Daoy (cell line): Measurements from ENCODE around the gene STAU1. TPM values are rescaled to one million over a fixed set of nuclear protein-coding genes. Genes with fewer than 3 reads are reported as not detected.
"Not testable (repeated sequence)": the region's sequence is repeated elsewhere in the genome, so short reads cannot be mapped to it uniquely, and the experiment has no call there.

Experiments used
- DNase-seq: peaks from one replicate; pipeline ENCODE4 v3.0.0-alpha.2; 2015; ENCODE audit warnings: low read depth
- total RNA-seq: library from RNA; depleted of rRNA; stranded (reverse); fragments of >200 nt; shearing (Covaris generic); gene quantifications from 2 replicates; pipeline ENCODE4 v1.2.3, GENCODE V29; 2014

Gene STAU1
- total RNA-seq, 1 experiment from 2014 or later: 31.8 TPM

- no peak for DNase-seq
Measured at GRCh38 chr20:49118307-49118706, 69.8 kb downstream of the STAU1 start.

GRCh38 chr20:49115564-49115963 lies 72.6 kb downstream of the STAU1 start:
- no peak for DNase-seq

DNA sequence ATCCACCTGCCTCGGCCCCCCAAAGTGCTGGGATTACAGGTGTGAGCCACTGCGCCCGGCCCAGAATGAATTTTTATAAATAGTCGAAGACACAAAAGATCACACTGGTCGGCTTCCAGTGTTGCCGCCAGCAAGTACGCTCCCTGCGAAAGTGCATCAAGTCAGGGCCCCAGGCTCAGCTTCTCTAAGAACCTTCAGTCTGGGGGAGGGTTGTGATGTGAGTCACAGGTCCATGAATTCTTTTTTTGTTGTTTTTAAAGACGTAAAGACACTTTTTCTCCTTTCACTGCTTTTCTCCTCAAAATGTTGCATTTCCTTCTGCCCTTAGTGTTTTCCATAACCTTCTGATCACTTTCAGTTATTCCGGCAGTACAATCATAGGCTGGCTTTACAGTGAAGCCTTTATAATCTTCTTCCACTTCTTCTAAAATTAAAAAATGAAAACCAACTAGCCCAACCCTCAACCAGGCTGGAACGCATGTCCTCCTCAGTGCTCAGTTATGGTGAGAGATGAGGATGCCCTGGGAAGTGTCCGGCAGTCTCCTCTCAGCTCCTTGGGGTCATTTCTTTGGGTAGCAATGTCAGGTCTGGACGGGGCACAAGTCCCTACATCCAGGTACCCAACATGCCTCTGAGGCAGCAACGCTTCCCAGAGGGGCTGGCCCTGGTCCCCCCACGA lies 75.4 kb downstream of the STAU1 start:
- DNase-seq: no peak

GRCh38 chr20:49110767-49111694 lies 77.1 kb downstream of the STAU1 start:
- no peak for DNase-seq

- DNase-seq: no peak
Measured at GRCh38 chr20:49106328-49106727, 81.8 kb downstream of the STAU1 start.

DNA sequence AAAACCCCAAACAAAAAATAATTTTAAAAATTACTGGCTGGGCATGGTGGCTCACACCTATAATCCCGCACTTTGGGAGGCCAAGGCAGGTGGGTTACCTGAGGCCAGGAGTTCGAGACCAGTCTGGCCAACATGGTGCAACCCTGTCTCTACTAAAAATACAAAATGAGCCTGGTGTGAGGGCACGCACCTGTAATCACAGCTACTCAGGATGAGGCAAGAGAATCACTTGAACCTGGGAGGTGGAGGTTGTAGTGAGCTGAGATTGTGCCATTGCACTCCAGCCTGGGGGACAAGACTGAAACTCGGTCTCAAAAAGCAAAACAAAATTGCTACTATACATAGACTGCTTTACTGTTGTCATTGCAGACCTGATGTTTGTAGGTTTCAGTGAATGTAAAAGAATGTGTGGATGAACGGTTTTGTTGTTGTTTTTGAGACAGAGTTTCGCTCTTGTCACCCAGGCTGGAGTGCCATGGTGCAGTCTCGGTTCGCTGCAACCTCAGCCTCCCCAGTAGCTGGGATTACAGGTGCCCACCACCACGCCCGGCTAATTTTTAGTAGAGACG lies 83.1 kb downstream of the STAU1 start:
- DNase-seq: not testable (repeated sequence)

- no peak for DNase-seq
Measured at GRCh38 chr20:49104365-49104648, 83.8 kb downstream of the STAU1 start.

- DNase-seq: no peak
Measured at GRCh38 chr20:49103647-49104364, 84.3 kb downstream of the STAU1 start.

DNA sequence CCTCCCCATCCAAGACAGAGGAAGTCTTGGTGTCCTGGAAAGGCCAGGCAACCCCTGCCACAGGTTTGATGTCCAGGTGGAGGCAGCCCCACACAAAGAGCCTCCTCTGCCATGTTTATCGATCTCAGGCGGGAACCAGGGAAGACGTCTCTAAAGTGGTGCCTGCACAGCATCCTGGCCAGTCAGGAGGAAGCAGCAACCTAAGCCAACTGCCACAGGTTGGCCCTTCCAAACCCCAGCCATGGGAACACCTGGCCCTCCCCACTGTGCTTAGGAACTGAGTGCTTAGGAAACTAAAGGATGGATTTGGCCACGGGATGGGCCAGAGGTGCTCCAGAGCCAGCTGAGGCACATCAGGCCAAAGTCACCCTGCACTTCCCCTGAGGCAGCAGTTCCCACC lies 85.1 kb downstream of the STAU1 start:
- DNase-seq: no peak

DNA sequence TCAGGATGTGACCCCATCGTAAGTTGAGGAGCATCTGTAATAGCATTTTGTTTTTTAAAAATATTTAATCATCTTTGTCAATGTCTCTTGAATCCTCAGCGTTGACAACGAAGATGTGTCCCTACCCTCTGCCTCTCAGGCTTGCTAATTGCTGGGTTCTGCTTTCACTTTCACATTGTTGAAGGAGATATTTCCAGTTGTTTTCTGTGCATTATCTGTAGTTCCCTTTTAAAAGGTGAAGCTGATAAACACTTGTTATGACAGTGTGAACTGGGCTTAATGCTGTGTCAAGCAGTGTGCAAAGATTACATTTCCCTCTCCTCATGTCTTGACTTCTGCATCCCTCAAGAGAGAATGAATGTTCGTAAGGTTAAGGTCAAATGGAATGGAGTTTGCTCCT lies 87.2 kb downstream of the STAU1 start:
- no peak for DNase-seq

DNA sequence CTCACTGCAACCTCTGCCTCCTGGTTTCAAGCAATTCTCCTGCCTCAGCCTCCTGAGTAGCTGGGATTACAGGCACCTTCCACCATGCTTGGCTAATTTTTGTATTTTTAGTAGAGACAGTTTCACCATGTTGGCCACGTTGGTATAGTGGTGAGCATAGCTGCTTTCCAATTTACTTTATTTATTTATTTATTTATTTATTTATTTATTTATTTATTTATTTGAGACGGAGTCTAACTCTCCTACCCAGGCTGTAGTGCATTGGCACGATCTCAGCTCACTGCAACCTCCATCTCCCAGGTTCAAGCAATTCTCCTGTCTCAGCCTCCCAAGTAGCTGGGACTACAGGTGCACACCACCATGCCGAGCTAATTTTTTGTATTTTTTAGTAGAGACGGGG lies 87.8 kb downstream of the STAU1 start:
- not testable (repeated sequence) for DNase-seq

- DNase-seq: no peak
Measured at GRCh38 chr20:49099011-49099410, 89.1 kb downstream of the STAU1 start.

DNA sequence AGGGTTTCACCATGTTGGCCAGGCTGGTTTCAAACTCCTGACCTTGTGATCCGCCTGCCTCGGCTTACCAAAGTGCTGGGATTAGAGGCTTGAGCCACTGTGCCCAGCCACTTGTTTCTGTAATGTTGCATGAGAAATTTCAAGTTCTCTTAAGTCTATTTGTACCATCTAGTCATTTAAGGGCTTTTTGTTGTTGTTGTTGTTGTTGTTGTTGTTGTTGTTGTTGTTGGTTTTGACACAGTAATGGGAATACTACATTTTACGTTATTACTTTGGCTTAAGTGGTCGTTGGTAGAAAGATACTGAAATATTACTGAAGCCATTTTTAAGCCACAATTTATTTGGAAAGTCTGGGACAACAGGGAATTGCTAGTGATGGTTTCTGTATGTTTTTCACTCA lies 90.0 kb downstream of the STAU1 start:
- no peak for DNase-seq

DNA sequence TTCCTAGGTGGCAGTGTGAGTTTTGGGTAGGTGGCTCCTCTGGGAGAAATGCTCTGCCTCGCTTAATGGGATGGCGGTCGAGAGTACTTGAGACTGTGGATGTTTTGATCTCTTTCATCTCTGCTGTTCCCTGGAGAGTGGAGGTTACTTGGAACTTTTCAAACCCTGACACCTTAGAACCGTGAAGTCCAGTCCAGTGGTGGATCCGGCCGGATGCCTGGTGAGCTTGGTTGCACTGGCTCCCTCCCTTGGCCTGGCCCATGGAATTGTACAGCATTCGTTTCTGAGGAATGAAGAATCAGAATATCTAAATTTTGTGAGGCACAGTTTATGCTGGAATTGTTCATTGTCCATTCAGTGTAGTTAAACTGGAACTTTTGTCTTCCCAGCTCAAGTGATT lies 91.0 kb downstream of the STAU1 start:
- DNase-seq: no peak

GRCh38 chr20:49096203-49096730 lies 91.9 kb downstream of the STAU1 start:
- no peak for DNase-seq

GRCh38 chr20:49091762-49092161 lies 96.4 kb downstream of the STAU1 start:
- no peak for DNase-seq

- DNase-seq: no peak
Measured at GRCh38 chr20:49091104-49091503, 97.0 kb downstream of the STAU1 start.

GRCh38 chr20:49082295-49082694 lies 105.8 kb downstream of the STAU1 start:
- DNase-seq: not testable (repeated sequence)

GRCh38 chr20:49078310-49078709 lies 109.8 kb downstream of the STAU1 start:
- DNase-seq: no peak

DNA sequence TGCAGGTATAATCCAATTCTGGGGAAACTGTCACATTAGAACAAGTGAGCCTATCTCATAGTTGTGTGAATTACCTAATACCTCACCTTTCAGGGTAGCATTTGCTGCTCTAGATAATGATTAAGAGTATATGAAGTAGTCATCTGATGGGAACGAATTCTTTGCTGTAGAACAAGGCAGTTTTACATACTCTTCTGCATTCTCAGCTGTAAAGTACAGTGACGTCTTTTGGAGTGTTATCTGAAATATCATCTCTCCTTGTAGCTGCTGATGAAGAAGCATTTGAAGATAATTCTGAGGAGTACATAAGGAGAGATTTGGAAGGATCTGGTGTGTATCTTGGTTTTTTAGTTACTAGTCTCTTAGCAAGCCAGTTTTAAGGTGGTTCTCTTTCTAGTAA lies 113.6 kb downstream of the STAU1 start:
- no peak for DNase-seq
